Measurements from ENCODE around the gene MATCAP1.

The MATCAP1 gene

GRCh38 chr16:67170949-67171649, 12.7 kb downstream of the MATCAP1 start:
- no peak for DNase-seq

GRCh38 chr16:67170168-67170948, 13.4 kb downstream of the MATCAP1 start, which contains the start of gene NOL3:
Gene NOL3 (plus strand): TSS chr16:67170538.
- peak; percentile 63 for DNase-seq

DNA sequence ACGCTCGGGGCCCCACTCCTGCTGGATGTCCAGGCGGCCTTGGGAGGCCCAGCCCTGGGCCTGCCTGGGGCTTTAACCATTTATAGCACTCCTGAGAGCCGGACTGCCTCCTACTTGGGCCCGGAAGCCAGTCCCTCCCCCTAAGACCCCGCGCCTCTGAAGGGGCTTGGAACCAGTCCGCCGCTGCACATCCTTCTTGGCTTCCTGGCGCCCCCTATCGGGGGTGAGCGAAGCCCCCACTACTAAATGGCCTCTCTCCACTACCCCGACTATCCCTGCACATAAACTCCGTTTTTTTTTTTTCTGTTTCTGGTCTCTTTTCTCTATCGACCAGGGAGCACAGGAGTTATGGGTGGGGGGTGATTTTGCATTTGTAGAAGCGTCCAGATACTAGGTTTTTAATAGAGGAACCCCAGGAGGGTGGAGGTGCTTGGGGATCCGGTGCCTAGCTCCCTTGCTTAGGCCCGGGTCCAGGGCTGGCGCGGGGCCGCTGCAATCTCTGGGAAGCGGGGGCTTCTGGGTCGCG, 14.1 kb downstream of the MATCAP1 start:
- DNase-seq, result no peak

GRCh38 chr16:67169011-67169451, 14.7 kb downstream of the MATCAP1 start:
- no peak for DNase-seq

DNA sequence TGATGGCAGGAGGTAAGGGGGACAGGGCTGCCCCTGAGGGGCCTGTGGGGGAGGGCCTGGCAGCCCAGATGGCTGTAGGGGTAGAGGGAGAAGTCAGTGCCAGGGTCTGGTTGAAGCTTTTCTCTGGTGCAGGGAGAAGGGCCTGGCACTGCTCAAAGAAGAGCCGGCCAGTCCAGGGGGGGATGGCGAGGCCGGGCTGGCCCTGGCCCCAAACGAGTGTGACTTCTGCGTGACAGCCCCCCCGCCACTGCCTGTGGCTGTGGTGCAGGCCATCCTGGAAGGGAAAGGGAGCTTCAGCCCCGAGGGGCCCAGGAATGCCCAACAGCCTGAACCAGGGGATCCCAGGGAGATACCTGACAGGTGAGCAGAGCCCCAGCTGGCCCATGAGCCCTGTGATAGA, 16.2 kb downstream of the MATCAP1 start:
- DNase-seq, result no peak

- DNase-seq, result no peak
These were observed 17.1 kb downstream of the MATCAP1 start for GRCh38 chr16:67166598-67167168.

DNA sequence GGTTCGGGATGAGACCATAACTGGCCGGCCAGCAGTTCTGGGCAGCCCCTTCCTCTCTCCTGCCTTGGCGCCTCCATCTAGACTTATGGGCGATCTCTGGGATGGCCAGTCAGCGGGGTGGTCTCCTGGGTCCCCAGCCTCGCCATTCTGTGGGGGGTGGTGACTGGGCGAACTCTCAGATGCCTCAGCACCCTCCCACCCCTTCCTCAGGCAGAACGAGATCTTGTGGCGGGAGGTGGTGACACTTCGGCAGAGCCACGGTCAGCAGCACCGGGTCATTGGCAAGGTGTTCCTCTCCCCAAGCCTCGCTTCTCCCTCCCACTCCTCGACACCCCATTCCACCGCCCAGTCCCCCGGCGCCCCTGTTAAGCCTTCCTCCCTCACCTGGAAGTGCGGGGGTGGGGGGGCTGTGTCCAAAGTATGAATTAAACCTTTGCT, 17.6 kb downstream of the MATCAP1 start:
- no peak for DNase-seq

DNA sequence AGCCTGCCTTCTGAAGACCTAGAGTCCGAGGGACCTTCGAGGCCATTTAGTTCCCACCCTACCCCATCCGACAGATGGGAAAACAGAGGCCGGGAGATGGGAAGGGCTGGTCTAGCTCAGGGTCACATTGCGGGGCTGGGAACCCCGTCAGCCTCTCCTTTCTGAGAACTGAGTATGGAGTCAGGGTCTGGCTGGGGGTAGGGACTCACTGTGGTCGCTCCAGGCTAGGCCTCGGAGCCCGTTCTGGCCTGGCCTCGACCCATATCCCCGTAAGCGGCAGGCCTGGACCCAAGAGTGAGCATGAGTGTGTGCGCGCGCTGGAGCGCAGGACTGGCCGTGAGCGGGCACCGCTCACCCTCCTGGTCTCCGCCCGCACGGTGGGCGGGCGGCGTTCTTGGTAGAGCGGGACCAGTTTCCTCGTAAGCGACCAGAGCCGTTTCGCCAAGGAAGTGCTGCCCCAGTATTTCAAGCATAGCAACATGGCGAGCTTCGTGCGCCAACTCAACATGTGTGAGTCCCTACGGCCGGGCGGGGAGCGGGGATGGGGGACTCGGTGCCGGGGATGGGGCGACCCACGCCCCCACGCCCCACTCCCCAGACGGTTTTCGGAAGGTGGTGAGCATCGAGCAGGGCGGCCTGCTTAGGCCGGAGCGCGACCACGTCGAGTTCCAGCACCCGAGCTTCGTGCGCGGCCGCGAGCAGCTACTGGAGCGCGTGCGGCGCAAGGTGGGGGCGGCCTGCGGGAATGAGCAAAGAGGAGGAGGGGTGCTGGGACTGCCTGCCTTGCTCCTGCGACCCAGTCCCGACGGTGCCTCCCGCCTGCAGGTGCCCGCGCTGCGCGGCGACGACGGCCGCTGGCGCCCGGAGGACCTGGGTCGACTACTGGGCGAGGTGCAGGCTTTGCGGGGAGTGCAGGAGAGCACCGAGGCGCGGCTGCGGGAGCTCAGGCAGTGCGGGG, 18.4 kb downstream of the MATCAP1 start:
- no peak for DNase-seq

- DNase-seq, result no peak
These were observed 19.1 kb downstream of the MATCAP1 start, which contains the start of gene HSF4 for GRCh38 chr16:67164599-67165061. Gene HSF4 (plus strand): TSS chr16:67164745. CDS start chr16:67164812, 67 bp downstream.

- no peak for DNase-seq
These were observed 19.7 kb downstream of the MATCAP1 start for GRCh38 chr16:67163999-67164558.

DNA sequence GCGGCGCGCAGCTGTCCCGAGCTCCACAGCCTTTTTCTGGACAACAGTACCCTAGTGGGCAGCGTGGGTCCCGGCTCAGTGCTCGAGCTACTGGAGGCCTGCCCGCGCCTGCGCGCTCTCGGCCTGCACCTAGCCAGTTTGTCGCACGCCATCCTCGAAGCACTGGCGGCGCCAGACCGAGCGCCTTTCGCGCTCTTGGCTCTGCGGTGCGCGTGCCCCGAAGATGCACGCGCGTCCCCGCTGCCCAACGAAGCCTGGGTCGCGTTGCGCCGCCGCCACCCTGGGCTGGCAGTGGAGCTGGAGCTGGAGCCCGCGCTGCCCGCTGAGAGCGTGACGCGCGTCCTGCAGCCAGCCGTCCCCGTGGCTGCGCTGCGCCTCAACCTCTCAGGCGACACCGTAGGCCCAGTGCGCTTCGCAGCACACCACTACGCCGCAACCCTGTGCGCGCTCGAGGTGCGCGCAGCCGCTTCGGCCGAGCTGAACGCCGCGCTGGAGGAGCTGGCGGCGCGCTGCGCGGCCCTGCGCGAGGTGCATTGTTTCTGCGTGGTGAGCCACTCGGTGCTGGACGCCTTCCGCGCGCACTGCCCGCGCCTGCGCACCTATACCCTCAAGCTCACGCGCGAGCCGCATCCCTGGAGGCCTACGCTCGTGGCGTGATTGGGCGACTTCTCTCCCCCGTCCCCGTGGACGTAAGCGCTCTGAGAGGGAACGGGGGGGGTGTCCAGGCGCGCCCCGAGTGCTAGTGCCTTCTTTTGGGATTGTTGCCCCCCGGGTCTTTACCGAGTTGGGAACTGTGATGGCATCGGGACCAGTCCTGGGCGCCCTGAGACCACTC, 20.4 kb downstream of the MATCAP1 start:
- peak; percentile 70 for DNase-seq

GRCh38 chr16:67162506-67163163, 21.1 kb downstream of the MATCAP1 start:
- DNase-seq, result no peak

- no peak for DNase-seq
These were observed 22.1 kb downstream of the MATCAP1 start for GRCh38 chr16:67161595-67162058.

- DNase-seq, result peak; percentile 90
These were observed 24.8 kb downstream of the MATCAP1 start for GRCh38 chr16:67158637-67159600.

- no peak for DNase-seq
These were observed 25.7 kb downstream of the MATCAP1 start for GRCh38 chr16:67157892-67158635.

- no peak for DNase-seq
These were observed 26.5 kb downstream of the MATCAP1 start for GRCh38 chr16:67157106-67157748.

GRCh38 chr16:67156143-67156844, 27.5 kb downstream of the MATCAP1 start:
- DNase-seq, result no peak
